SK-N-DZ (cell line): ENCODE measurements around the gene STAC.
"Not testable (repeated sequence)": the region's sequence is repeated elsewhere in the genome, so short reads cannot be mapped to it uniquely, and the experiment has no call there.

Source experiments
- DNase-seq: peaks from one replicate; pipeline ENCODE4 v3.0.0-alpha.2; 2015; ENCODE audit warnings: low spot score

STAC gene

DNA sequence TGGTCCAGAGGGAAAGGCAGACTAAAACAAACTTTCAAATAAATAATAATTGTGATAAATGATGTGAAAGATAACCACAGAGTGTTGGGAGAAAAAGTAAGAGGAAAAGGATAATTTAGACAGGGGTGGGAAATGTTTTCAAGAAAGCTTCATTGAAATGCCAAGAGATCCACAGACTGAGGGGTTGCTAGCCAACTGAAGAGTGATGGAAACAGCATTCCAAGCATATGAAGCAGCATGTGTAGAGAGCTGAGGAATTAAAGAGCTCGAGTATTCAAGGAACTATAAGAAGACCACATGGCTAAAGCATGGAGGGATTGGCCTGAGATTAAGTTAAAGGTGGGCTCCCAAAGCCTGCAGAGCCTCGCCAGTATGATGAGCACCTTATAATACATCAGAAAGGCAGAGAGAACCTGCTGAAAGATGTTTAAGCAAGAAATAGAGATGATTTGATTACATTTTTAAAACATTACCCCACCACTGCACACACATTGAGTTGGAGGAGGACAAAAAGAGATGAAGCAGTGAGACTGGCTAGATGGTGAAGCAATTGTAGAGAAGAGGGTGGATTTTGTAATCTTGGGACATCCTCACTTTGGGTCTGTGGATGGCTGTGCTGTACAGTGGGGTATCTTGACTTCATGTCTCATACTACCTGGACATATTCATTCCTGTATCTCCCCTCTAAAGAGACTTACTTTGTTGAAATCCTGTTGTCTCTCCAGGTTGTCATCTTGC is 100.8 kb downstream of the STAC start:
- no peak for DNase-seq

DNA sequence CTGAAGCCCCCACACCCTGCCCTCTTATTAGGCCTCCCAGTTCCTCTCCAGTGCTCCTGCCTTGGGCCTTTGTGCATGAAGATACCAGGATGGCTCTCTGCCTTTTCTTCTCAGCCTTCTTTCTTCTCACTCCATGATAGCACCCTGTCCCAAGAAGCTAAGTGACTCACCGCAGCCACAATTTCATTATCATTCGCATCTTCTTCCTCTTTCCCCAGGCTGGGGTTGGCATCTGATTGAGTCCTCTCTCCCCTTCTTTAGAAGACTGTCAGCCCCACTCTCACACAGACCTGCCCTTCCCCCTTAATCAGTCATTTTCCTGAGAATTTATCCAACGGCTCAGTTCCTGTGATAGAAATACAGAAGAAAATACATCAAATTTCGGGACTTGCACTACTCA is 102.0 kb downstream of the STAC start:
- DNase-seq = no peak

DNA sequence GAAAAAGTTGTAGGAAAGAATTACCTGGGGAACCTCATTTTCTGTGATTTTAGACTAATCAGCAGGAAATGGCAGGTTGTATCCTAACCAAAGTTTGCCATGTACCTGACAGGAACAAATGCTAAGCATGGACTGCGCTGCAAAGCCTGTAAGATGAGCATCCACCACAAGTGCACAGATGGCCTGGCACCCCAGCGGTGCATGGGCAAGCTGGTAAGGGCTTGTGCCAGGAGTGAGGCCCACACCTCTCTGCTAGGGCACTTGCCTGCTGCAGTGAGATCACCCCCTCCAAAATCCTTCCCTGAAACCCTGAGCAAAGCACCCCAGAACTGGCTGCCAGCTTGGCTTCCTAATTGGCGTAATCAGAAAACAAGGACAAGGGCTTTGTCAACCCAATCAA is 102.6 kb downstream of the STAC start:
- no peak for DNase-seq

DNA sequence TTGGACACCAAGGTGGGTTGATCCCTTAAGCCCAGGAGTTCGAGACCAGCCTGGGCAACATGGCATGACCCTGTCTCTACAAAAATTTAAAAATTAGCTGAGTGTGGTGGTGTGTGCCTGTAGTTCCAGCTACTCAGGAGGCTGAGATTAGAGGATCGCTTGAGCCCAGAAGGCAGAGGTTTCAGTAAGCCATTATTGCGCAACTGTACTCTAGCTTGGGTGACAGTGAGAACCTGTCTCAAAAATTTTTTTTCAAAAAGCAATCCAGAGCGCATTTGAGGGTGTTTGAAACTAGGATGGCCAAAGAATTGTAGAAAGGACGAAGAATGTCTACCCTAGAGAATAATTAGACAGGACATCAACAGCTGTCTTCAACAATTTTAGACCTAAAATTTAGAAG is 103.4 kb downstream of the STAC start:
- no peak for DNase-seq

DNA sequence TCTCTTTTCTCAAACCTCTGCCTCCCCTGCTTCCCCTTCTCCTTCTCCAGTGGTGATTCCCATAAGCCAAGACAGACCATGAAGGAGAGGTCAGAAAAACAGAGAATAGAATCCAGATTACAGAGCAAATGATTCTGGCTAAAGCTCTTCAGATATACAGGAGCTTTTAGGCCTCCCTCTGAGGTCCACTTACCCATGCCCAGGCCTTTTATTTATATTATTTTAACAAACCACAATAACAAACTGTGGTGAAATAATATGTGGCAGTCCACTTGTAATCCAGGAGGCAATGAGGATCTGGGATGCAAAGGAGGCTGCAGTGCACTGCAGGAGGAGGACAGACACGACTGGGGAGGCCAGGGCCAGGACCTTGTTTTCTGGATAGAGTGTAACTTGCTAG is 104.1 kb downstream of the STAC start:
- DNase-seq = no peak

DNA sequence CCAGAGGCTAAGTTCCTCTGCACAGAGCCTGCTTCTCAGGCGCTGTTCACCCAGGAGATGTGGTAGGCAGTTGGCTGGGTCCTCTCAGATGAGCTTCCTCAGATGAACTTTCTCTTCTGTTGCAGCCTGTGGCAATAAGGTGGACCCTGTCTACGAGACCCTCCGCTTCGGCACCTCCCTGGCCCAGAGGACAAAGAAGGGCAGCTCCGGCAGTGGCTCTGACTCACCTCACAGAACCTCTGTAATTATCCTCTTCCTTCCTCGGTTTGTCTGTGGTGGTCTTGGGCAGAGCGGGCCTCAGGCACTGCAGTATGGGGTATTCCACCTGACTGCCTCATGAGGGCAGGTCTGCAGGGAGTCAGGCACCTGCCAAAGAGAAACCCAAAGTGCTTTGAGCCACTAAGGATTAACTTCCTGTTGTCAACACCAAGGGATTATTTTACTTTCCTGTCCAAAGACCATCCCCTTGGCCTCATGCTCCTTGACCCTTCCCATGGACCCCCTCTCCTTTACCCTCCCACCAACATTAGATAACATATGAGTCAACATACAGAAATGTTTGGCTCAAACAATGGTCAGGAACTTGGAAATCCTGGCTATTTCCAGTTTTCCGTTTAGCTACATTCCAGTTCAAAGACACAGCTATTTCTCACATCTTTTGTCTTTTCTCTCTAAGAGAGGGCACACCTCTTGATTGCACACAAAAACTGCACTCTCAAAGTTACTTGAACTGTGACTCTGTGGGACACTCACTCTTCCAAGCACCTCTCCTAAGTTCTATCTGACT is 105.9 kb downstream of the STAC start:
- no peak for DNase-seq

DNA sequence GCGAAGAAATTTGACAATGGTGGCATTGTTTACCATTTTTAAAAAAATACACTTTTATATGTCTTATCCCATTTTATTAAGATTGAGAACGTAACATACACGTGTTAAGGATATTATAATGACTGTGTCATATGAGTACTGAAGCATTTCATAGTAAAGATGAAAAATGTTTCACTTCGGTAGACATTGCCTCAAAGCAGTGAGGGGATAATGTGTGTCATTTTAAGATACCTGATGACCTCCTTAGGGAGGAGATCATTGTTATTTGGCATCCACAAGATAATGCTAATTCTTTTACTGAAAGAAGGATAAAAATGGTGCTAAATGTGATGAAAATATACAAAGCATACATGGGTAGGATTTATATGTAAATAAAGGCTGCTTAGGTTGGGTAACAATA is 107.3 kb downstream of the STAC start:
- no peak for DNase-seq

DNA sequence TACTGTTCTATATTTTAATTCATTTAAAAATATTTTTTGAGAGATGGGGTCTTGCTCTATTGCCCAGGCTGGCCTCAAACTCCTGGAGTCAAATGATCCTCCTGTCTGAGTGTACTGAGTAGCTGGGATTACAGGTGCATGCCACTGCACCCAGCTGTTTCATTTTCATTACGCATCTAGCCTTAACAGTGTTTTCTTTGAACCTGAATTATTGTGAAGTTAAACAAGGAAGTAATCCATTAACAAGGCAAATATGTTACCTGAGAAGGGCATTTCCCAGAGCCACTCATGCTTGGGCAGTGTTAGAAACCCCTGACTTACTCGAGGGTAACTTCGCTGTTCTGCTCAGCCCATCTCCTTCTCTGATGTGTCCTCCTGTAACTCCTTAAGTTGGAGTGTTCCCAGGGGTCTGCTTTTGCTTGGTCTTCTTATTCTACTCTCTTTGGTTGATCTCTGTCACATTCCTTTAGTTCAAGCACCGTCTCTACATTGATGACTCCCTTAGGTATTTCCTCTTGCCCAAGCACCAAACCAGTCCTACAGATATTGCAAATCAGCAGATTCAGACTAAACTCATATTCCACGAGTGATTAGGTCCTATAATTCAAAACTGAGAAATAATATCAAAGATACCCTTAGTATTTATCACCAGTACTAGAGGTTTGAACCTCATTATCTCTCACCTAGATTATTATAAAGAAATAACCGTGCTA is 107.9 kb downstream of the STAC start:
- DNase-seq = no peak

DNA sequence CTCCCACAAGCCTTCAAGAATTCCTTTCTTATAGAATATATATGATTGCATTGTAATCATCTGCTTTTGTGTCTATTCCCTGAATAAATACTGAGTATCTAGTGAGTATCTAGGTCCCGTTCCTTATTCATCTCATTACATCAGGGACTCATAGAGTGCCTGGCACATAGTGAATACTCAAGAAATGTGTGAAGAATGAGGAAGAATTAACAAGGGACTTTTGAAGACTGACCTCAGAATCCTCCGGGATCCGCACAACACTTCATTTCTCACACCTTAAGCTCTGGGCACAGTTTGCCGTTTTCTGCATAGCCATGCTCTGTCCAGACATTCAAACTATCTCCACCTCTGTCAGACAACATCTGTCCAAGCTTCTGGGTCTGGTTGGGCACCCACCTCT is 108.8 kb downstream of the STAC start:
- no peak for DNase-seq

DNA sequence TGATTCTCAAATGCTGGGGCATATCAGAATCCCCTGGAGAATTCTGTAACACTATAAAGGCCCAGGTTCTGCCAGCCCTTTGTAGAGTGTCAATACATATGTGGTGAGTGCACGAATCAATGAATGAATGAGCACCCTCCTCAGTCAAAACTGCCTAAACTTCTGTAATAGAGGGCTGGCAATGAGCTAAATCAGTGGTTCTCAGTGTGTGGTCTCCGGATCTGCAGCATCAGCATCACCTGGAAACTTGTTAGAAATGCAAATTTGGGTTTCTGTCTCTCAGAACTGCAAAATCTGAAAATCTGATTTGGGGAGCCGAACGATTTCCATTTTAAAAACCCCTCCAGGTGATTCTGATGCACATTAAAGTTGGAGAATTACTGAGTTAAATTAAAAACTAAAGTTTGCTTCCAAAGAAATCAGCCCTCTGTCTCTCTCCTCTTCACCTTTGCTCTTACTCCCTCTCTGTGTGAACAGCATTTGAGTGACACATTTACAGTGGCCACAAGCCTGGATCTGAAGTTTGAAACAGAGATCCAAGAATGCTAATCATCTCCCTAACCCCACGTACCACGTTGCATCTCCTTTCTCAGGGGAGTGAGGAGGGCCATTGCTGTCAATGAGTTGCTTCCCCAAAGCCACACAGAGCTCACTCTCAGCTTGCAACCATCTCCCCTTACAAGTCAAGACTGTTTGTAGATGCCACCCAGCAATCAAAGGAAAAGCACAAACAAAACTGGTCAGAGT is 109.5 kb downstream of the STAC start:
- no peak for DNase-seq

DNA sequence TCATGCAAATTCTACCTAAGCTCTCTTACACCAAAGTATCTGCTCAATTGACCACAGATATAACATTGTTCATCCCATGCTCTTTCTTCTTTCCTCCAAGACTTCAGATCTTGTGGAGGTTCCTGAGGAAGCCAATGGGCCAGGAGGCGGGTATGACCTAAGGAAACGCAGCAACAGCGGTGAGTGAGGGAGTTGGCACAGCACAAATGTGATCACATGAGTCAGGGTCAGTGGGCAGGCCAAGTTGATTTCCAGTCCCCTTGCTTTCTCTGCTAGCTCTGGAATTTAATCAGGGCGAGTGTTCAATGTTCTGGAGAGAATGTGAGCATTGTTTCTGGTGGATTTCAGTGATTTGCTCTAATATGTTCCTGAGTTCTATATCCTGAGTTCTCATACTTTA is 112.7 kb downstream of the STAC start:
- DNase-seq = no peak

DNA sequence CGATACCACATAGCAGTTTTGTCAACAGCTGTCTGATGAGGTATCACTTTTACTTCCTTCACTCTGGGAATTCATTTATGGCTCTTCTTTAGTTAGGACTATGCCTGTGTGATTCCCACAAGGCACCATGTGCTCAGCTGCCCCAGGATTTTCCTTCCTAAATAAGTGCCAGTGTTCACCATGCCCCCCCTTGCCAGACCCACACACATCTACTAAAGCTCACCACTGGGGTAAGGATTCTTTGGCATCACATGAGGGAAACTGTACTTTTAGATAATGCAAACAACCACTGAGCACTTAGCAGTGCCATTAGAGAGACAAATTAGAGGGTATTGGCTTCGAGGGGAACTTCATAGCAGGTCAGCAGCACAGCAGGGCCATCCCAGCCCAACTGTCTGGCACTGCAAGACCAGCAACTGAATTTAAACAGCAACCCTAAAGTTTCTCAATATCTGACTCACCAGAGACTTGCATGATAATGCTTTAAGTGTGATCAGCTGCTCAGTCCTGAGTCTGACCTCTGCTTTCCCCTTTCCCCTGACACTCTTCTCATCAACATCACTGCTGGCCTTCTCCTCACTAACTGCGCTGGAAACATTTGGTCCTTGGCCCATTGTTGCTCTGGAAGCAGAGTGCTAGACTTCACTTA is 114.3 kb downstream of the STAC start:
- DNase-seq = no peak

DNA sequence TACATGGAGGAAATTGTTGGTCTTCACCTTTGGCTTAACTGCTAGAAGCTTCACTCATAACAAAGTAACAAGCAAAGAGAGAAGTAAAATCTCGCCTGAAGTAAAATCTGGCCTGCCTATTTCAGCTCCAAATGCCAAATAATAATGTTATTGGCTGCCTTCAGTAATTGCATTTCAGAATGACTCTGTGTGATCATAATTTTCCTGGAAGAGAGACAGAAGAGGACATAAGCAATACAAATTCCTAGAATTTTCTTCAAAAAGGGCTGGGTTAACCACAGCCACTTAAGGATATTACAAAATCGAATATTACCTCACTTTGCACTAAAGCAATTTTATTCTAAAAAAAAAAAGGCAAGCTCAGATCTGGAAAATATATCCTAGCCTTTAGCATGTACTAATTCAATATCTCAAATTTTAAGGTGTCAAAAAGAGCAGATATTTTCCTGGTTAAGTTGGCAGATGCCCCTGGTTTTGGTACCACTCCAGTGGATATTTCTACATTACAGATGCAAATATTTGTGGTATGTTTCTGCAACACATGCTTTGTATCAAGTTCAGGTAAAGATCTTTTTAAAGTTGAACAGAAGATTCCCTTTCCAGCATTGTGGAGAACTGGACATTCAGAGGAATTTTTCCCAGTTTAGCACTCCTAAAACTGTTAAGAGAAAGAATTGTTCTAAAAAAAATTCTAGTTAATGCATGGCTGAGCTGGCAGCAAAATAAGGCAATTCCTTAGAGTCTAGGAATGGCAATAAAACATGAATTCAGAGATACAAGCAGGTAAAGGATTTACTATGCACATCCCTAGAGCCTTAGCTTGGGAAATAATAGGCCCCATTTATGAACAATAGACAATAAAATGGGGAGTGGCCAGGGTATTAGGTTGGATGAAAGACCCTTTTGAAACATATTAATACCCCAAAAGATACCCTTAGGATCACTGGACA is 116.7 kb downstream of the STAC start:
- DNase-seq = no peak

DNA sequence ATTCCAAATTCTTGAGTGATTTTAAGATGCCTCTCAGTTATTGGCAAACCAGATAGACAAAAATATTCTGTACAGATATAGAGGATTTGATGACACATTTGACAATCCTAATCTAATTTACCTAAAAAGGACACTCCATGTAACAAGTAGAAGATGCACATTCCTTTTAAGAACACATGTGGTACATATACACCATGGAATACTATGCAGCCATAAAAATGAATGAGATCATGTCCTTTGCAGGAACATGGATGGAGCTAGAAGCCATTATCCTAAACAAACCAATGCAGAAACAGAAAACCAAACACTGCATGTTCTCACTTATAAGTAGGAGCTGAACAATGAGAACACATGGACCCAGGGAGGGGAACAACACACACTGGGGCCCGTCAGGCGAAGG is 119.7 kb downstream of the STAC start:
- DNase-seq = not testable (repeated sequence)

DNA sequence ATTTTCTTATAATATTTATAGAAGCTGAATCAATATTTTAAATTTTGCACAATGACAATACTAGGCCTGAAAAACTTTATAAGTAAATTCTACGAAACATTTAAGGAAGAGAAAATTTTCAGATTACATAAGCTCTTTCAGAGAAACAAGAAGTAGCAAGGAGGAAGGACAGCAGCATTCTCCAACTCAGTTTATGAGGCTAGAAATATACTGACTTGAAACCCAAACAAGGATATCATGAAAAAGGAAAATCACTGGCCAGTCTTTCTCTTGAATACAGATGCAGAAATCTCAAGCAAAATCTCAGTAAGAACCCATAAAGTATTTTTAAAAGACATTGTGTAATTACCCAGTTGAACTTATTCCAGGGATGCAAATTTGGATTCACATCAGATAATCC is 121.3 kb downstream of the STAC start:
- DNase-seq = no peak

DNA sequence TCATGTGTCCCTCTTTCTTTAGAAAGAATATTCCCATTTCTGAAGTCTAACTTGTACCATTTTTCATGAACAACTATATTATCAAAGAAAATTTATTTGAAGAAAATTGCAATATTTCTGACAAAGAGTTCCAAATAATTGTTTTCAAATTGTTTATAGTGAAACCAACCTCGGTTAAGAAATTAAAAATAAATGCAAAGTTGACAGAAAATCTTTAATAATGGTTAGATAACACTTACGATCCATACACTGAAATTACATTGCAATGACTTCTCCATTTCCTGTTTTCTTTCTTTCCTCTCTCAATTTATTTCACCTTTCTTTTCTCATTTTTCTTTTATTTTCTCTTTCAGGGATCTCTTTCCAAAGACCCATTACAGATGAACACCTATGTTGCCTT is 125.1 kb downstream of the STAC start:
- no peak for DNase-seq

DNA sequence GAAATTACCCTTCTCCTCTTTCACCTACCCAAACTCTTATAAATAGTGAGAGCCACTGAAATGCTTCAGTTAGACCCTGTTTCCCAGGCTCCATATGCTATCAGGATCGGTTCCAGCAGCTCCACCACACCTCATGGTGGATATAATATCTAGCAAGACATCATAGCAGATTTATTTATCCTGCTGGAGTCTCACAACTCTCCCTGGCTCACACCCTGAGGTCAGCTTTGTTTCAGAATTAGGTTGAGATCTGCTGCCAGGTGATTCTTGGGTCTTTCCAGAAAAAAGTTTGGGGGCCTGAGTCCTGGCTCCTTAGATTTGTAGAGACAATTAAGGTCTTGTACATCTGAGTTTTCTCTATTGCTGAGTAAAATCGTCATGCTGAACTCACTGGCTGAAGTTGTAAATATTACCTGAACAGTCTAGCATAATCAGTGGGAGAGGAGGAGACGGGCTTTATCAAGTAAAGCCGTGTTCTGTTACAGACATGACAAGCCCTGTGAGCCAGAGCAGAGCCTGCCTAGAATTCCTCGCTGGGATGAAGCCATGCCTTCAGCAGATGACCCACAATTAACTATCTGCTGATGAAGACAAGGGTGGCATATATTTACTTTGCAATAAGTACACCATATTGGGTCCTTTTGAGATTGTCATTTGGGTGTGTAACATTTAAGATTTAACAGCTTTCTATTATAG is 131.6 kb downstream of the STAC start:
- DNase-seq = peak; percentile 50

DNA sequence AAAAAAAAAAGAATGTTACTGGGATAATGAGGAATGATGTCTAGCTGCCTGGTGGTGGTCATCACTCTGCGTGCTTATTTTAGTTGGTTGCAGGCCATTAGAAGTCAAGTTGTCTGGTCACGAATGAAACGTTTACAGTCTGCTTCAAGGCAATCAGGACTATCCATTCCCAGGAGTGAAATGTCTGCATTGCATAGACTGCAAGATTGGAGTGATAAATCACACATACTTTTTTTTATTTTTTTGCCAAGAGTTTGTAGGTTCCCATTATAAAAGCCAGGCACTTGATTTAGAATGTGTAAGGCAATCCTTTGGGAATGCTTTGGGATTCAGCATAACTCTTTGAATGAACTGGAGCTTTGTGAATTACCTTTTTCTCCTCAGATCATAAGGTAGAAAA is 132.3 kb downstream of the STAC start:
- DNase-seq = no peak

DNA sequence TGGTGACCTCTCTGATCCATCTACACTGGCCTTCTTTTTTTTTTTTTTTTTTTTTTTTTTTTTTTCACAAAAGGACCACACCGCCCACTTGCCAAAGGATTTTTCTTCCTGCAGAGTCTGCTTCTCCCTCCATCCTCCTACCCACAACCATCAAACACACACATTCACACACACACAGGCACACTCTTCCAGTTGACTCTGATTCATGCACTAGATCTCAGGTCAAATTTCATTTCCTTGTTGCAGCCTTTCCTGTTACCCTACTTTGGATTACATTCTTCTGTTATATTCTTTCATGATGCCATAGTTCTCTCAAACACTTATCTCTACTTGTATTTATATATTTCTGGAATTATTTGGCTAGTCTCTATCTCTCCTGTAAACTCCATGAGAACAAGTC is 133.9 kb downstream of the STAC start:
- DNase-seq = no peak

DNA sequence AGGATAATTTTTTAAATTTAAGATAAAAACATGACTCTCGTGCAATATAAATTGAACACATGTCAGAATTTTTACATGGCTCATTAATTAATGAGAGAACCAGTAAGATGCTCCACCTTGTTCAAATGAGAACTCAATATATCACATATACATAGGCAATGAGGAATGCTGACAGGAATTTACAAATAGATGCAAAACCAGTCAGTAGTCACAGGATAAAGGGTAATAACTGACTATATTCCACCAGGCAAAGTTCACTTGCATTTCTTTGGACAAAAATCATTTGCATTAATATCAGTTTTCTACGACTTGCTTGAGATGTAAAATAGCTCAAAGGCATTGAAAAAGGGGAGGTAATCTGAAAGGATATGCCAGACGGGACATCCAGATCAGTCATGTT is 139.4 kb downstream of the STAC start:
- DNase-seq = no peak
